ENCODE data around the gene MED13L.

The MED13L gene

GRCh38 chr12:116024769-116025168 lies 252.7 kb downstream of the MED13L start:
- DNase-seq (no peak), ATAC-seq (ENCODE audit: insufficient read depth, low read depth) (no peak)
- Histone ChIP-seq H3K4me2 (ENCODE audit: insufficient read depth, low read length) (no peak overlapping the region), H2AFZ (ENCODE audit: low read depth, low read length) (no peak overlapping the region), H3K36me3 (ENCODE audit: insufficient read depth, low read length) (peaks cover 24% of the 10 kb centered on the region; the same call in 1 of the 2 replicates), H3K4me1 (ENCODE audit: insufficient read depth, low read length) (no peaks in the 10 kb centered on the region), H3K9me3 (ENCODE audit: insufficient read depth, low read length, severe bottlenecking) (no peaks in the 10 kb centered on the region), H4K20me1 (ENCODE audit: insufficient read depth, low read length) (peaks cover 28% of the 10 kb centered on the region), H3K4me3 (ENCODE audit: low read depth in 1 of 2, low read length in 2 of 2) (no peak overlapping the region), H3K27ac (ENCODE audit: low read length) (no peak overlapping the region), H3K79me2 (ENCODE audit: insufficient read depth, low read length) (peaks cover 76% of the 10 kb centered on the region), H3K27me3 (ENCODE audit: insufficient read depth, low read length, poor library complexity) (no peaks in the 10 kb centered on the region), H3K9ac (ENCODE audit: low read depth, low read length) (no peak overlapping the region)
- no peak for TF ChIP-seq EZH2 (IDR thresholded peaks at IDR 0.05; ENCODE audit: borderline replicate concordance, low read depth, low read length, severe bottlenecking)
- TF ChIP-seq, protein P1, sequence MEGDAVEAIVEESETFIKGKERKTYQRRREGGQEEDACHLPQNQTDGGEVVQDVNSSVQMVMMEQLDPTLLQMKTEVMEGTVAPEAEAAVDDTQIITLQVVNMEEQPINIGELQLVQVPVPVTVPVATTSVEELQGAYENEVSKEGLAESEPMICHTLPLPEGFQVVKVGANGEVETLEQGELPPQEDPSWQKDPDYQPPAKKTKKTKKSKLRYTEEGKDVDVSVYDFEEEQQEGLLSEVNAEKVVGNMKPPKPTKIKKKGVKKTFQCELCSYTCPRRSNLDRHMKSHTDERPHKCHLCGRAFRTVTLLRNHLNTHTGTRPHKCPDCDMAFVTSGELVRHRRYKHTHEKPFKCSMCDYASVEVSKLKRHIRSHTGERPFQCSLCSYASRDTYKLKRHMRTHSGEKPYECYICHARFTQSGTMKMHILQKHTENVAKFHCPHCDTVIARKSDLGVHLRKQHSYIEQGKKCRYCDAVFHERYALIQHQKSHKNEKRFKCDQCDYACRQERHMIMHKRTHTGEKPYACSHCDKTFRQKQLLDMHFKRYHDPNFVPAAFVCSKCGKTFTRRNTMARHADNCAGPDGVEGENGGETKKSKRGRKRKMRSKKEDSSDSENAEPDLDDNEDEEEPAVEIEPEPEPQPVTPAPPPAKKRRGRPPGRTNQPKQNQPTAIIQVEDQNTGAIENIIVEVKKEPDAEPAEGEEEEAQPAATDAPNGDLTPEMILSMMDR (IDR thresholded peaks at IDR 0.05; ENCODE audit: borderline replicate concordance, extremely low read depth, low read length, poor library complexity, severe bottlenecking), result no peak

GRCh38 chr12:116019415-116019814 lies 258.1 kb downstream of the MED13L start:
- H3K9ac ChIP-seq (ENCODE audit: low read depth, low read length), result no peak overlapping the region
- TF ChIP-seq, protein P1 (IDR thresholded peaks at IDR 0.05; ENCODE audit: borderline replicate concordance, extremely low read depth, low read length, poor library complexity, severe bottlenecking), result no peak
- TF ChIP-seq EZH2 (IDR thresholded peaks at IDR 0.05; ENCODE audit: borderline replicate concordance, low read depth, low read length, severe bottlenecking), result no peak
- peaks cover 14% of the 10 kb centered on the region for H4K20me1 ChIP-seq (ENCODE audit: insufficient read depth, low read length)

DNA sequence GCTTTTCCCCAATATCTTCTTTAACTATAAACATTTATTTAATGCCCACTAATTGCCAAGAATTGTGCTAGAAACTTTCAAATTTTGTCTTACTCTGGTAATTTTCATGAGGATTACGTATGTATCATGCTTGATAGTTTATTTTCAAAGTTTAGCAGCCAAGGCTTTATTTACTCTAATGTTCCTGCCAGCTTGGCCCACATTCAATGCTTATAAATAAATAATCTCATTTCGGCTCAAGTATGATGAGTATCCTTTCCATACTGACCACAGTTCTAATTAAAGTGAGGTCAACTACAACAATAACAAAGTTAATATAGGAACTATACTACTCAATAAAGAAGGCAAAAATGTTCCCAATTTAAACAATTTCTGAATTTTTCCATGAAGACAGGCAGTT lies 259.2 kb downstream of the MED13L start:
- H2AFZ ChIP-seq (ENCODE audit: low read depth, low read length), result no peak overlapping the region
- no peak overlapping the region for H3K4me3 ChIP-seq (ENCODE audit: low read depth in 1 of 2, low read length in 2 of 2)
- no peaks in the 10 kb centered on the region for H3K27me3 ChIP-seq (ENCODE audit: insufficient read depth, low read length, poor library complexity)
- peaks cover 7% of the 10 kb centered on the region for H4K20me1 ChIP-seq (ENCODE audit: insufficient read depth, low read length)
- H3K4me1 ChIP-seq (ENCODE audit: insufficient read depth, low read length), result no peaks in the 10 kb centered on the region
- H3K27ac ChIP-seq (ENCODE audit: low read length), result no peak overlapping the region
- peaks cover 13% of the 10 kb centered on the region for H3K79me2 ChIP-seq (ENCODE audit: insufficient read depth, low read length)
- H3K4me2 ChIP-seq (ENCODE audit: insufficient read depth, low read length), result no peak overlapping the region
- ATAC-seq (ENCODE audit: insufficient read depth, low read depth) (no peak), DNase-seq (no peak)
- H3K36me3 ChIP-seq (ENCODE audit: insufficient read depth, low read length), result peaks cover 84% of the 10 kb centered on the region
- TF ChIP-seq, protein P1 (IDR thresholded peaks at IDR 0.05; ENCODE audit: borderline replicate concordance, extremely low read depth, low read length, poor library complexity, severe bottlenecking), result no peak
- no peak for TF ChIP-seq EZH2 (IDR thresholded peaks at IDR 0.05; ENCODE audit: borderline replicate concordance, low read depth, low read length, severe bottlenecking)
- H3K9ac ChIP-seq (ENCODE audit: low read depth, low read length), result no peak overlapping the region
- no peaks in the 10 kb centered on the region for H3K9me3 ChIP-seq (ENCODE audit: insufficient read depth, low read length, severe bottlenecking)

More at GRCh38 chr12:116019415-116019814, 258.1 kb downstream of the MED13L start:
- DNase-seq, result no peak
- H3K4me1 ChIP-seq (ENCODE audit: insufficient read depth, low read length), result no peaks in the 10 kb centered on the region
- H2AFZ ChIP-seq (ENCODE audit: low read depth, low read length), result no peak overlapping the region
- H3K79me2 ChIP-seq (ENCODE audit: insufficient read depth, low read length), result peaks cover 23% of the 10 kb centered on the region
- no peak overlapping the region for H3K27ac ChIP-seq (ENCODE audit: low read length)
- H3K27me3 ChIP-seq (ENCODE audit: insufficient read depth, low read length, poor library complexity), result no peaks in the 10 kb centered on the region
- peaks cover 74% of the 10 kb centered on the region for H3K36me3 ChIP-seq (ENCODE audit: insufficient read depth, low read length)
- ATAC-seq (ENCODE audit: insufficient read depth, low read depth), result no peak
- H3K9me3 ChIP-seq (ENCODE audit: insufficient read depth, low read length, severe bottlenecking), result no peaks in the 10 kb centered on the region
- no peak overlapping the region for H3K4me3 ChIP-seq (ENCODE audit: low read depth in 1 of 2, low read length in 2 of 2)
- H3K4me2 ChIP-seq (ENCODE audit: insufficient read depth, low read length), result no peak overlapping the region

Measured in DND-41 (cell line).